ENCODE measurements around the gene FRY. TPM values are rescaled to one million over a fixed set of nuclear protein-coding genes. Genes with fewer than 3 reads are reported as not detected.

The FRY gene
- total and polyA plus RNA-seq, 9 of the 15 experiments (the other 6 are each of a cell fraction or from before 2014, with no cell fraction given): 0.03 to 0.31 (median 0.11) TPM; not detected in 3

GRCh38 chr13:32315238-32316027, 283.9 kb downstream of the FRY start, which contains the start of the genes BRCA2 and ZAR1L (continued):
- TF ChIP-seq POLR2AphosphoS5 (IDR thresholded peaks at IDR 0.05; ENCODE audit: control insufficient read depth, insufficient read depth, low read depth, low read length) (peak; percentile 61; the same call in 1 of the 2 replicates), ZNF174 (CRISPR knock-in tag; IDR thresholded peaks at IDR 0.05) (no peak), COPS2 (conservative IDR thresholded peaks at IDR 0.05) (no peak), ZBTB12 (CRISPR knock-in tag; IDR thresholded peaks at IDR 0.05) (peak; percentile 80), STAT5A (IDR thresholded peaks at IDR 0.05; ENCODE audit: borderline replicate concordance, low read length) (peak; percentile 79), DACH1 (IDR thresholded peaks at IDR 0.05; ENCODE audit: partially characterized antibody) (peak; percentile 76), GATAD2A (IDR thresholded peaks at IDR 0.05) (no peak), TCF3 (CRISPR knock-in tag; IDR thresholded peaks at IDR 0.05) (peak; percentile 35; the same call in 1 of the 2 replicates)
- TF ChIP-seq, protein P1, sequence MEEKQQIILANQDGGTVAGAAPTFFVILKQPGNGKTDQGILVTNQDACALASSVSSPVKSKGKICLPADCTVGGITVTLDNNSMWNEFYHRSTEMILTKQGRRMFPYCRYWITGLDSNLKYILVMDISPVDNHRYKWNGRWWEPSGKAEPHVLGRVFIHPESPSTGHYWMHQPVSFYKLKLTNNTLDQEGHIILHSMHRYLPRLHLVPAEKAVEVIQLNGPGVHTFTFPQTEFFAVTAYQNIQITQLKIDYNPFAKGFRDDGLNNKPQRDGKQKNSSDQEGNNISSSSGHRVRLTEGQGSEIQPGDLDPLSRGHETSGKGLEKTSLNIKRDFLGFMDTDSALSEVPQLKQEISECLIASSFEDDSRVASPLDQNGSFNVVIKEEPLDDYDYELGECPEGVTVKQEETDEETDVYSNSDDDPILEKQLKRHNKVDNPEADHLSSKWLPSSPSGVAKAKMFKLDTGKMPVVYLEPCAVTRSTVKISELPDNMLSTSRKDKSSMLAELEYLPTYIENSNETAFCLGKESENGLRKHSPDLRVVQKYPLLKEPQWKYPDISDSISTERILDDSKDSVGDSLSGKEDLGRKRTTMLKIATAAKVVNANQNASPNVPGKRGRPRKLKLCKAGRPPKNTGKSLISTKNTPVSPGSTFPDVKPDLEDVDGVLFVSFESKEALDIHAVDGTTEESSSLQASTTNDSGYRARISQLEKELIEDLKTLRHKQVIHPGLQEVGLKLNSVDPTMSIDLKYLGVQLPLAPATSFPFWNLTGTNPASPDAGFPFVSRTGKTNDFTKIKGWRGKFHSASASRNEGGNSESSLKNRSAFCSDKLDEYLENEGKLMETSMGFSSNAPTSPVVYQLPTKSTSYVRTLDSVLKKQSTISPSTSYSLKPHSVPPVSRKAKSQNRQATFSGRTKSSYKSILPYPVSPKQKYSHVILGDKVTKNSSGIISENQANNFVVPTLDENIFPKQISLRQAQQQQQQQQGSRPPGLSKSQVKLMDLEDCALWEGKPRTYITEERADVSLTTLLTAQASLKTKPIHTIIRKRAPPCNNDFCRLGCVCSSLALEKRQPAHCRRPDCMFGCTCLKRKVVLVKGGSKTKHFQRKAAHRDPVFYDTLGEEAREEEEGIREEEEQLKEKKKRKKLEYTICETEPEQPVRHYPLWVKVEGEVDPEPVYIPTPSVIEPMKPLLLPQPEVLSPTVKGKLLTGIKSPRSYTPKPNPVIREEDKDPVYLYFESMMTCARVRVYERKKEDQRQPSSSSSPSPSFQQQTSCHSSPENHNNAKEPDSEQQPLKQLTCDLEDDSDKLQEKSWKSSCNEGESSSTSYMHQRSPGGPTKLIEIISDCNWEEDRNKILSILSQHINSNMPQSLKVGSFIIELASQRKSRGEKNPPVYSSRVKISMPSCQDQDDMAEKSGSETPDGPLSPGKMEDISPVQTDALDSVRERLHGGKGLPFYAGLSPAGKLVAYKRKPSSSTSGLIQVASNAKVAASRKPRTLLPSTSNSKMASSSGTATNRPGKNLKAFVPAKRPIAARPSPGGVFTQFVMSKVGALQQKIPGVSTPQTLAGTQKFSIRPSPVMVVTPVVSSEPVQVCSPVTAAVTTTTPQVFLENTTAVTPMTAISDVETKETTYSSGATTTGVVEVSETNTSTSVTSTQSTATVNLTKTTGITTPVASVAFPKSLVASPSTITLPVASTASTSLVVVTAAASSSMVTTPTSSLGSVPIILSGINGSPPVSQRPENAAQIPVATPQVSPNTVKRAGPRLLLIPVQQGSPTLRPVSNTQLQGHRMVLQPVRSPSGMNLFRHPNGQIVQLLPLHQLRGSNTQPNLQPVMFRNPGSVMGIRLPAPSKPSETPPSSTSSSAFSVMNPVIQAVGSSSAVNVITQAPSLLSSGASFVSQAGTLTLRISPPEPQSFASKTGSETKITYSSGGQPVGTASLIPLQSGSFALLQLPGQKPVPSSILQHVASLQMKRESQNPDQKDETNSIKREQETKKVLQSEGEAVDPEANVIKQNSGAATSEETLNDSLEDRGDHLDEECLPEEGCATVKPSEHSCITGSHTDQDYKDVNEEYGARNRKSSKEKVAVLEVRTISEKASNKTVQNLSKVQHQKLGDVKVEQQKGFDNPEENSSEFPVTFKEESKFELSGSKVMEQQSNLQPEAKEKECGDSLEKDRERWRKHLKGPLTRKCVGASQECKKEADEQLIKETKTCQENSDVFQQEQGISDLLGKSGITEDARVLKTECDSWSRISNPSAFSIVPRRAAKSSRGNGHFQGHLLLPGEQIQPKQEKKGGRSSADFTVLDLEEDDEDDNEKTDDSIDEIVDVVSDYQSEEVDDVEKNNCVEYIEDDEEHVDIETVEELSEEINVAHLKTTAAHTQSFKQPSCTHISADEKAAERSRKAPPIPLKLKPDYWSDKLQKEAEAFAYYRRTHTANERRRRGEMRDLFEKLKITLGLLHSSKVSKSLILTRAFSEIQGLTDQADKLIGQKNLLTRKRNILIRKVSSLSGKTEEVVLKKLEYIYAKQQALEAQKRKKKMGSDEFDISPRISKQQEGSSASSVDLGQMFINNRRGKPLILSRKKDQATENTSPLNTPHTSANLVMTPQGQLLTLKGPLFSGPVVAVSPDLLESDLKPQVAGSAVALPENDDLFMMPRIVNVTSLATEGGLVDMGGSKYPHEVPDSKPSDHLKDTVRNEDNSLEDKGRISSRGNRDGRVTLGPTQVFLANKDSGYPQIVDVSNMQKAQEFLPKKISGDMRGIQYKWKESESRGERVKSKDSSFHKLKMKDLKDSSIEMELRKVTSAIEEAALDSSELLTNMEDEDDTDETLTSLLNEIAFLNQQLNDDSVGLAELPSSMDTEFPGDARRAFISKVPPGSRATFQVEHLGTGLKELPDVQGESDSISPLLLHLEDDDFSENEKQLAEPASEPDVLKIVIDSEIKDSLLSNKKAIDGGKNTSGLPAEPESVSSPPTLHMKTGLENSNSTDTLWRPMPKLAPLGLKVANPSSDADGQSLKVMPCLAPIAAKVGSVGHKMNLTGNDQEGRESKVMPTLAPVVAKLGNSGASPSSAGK (IDR thresholded peaks at IDR 0.05): peak; percentile 83

Measured in K562 (cell line).